Ovary (tissue), 9 donors: ENCODE data around the gene ICAM3. TPM values are rescaled to one million over a fixed set of nuclear protein-coding genes. Genes with fewer than 3 reads are reported as not detected.
"Not testable (repeated sequence)": the region's sequence is repeated elsewhere in the genome, so short reads cannot be mapped to it uniquely, and the experiment has no call there.

Experiments
- DNase-seq, 5 donors: peaks; one replicate each; pipeline ENCODE4 v3.0.0-alpha.2; 2019 to 2020
- H3K27ac ChIP-seq, 2 donors: fragments of 200-600 bp; one replicate each; pipeline versions ENCODE4 v1.5.1 to v1.8.0; 2019 to 2022
- H3K27me3 ChIP-seq: fragments of 200-600 bp; one replicate; pipeline ENCODE4 v1.8.0; 2022
- H3K36me3 ChIP-seq: fragments of 200-600 bp; sonication (generic); one replicate; pipeline ENCODE4 v1.5.1; 2019
- H3K4me1 ChIP-seq: one replicate; pipeline ENCODE4 v1.8.1; 2013; ENCODE audit warnings: mild to moderate bottlenecking, moderate library complexity; ENCODE audit not compliant: insufficient read depth
- H3K4me3 ChIP-seq: fragments of 200-600 bp; sonication (generic); one replicate; pipeline ENCODE4 v1.5.1; 2017
- H3K9me3 ChIP-seq, 2 donors: fragments of 200-600 bp in 1 of 2; sonication (generic) in 1 of 2; one replicate each; pipeline versions ENCODE4 v1.5.1 to v1.8.1; 2013 to 2019; ENCODE audit warnings: mild to moderate bottlenecking in 1 of 2, moderate library complexity in 1 of 2
- CTCF ChIP-seq, 3 donors: fragments of 450-650 bp in 2 of 3; fragments of 200-600 bp in 1 of 3; IDR thresholded peaks; one replicate each; pipeline versions ENCODE4 v1.5.1 to v1.8.0; 2016 to 2022; ENCODE audit warnings: antibody characterized with exemption in 3 of 3, mild to moderate bottlenecking in 1 of 3
- EP300 ChIP-seq: sonication (generic); formaldehyde crosslinking; IDR thresholded peaks from one replicate; pipeline ENCODE4 v1.6.1; 2017; ENCODE audit warnings: antibody characterized with exemption
- POLR2A ChIP-seq: fragments of 450-650 bp; IDR thresholded peaks from one replicate; pipeline ENCODE4 v1.6.1; 2017; ENCODE audit warnings: antibody characterized with exemption, mild to moderate bottlenecking, moderate library complexity
- WGBS, 3 donors: extraction: QIAGEN DNeasy Blood & Tissue Kit in 1 of 3; methylation state at CpG; one replicate each; pipeline versions ENCODE4 v1.1.5 to v1.1.7; 2013 to 2017; 5-methylcytosine and 5-hydroxymethylcytosine counted together
- intact Hi-C, 4 donors: fragments of 100-400 bp; cut with DNase I; formaldehyde crosslinking; loops; one replicate each; pipeline versions ENCODE4 v1.11.0 to v1.15.1; 2022 to 2023
- polyA plus RNA-seq, 2 donors: library from polyadenylated mRNA; stranded (reverse); fragments of 200-250 nt in 1 of 2; fragments of 350-450 nt in 1 of 2; fragmentation: Illumina TruSeq in 1 of 2; extraction: RNeasy Lipid Tissue Mini Kit (QIAGEN cat#74804) in 1 of 2; gene quantifications; one replicate each; pipeline ENCODE4 v1.2.3, GENCODE V29; 2013 to 2014
- total RNA-seq, 7 donors: library from RNA; depleted of rRNA in 2 of 7; stranded (reverse); fragments of >200 nt in 2 of 7; fragmentation: NEBNext Ultra II Directional in 3 of 7; extraction: Animal tissue kit (Norgen Biotek cat#: 25700) in 3 of 7; gene quantifications; one replicate each; pipeline versions ENCODE4 v1.1.0 to v1.2.4, GENCODE V29; 2016 to 2023
- donor health status: DM: no; HTN: no; CAD: no; lungs with moderate emphysema.
- donor health status: DM: no; HTN: no; CAD: no.
- donor health status: Bipolar disorder and iron deficiency.
- donor health status: DM: yes; HTN: yes; CAD: no.
- donor health status: DM: no; HTN: no; CAD: no.
- donor health status: DM: yes; HTN: yes; CAD: no.

Gene ICAM3
- total and polyA plus RNA-seq, 9 donors: 2.2 to 10.9 (median 3.9) TPM

GRCh38 chr19:10380313-10381102, 41.1 kb upstream of the ICAM3 start, which contains the start of gene TYK2:
TYK2 (minus strand) TSS chr19:10380572; CDS start chr19:10378406, 2,166 bp downstream.
- peak; percentile 96 to 99 (median 98) for DNase-seq
- Histone ChIP-seq H3K9me3 (no peaks in the 10 kb centered on the region), H3K4me1 (peaks cover 5% of the 10 kb centered on the region), H3K27ac (peak within 1 kb of the TSS in 1 of 2 donors; percentile 44), H3K27me3 (no peaks in the 10 kb centered on the region), H3K4me3 (peak within 1 kb of the TSS; percentile 98), H3K36me3 (no peaks in the 10 kb centered on the region)
- TF ChIP-seq POLR2A: peak; percentile 35
- TF ChIP-seq CTCF (IDR thresholded peaks at IDR 0.05): no peak
- no peak for TF ChIP-seq EP300
- intact Hi-C loops: loop anchor here in 1 of 4 donors (5.0 kb wide), 1 partner anchor 48 kb away; the partner anchor contains the start of gene RAVER1
- 0 to 1% (median 0%) methylated on average over 57 to 58 of the region's 58 CpGs for WGBS, 3 donors

GRCh38 chr19:10379880-10380312, 40.5 kb upstream of the ICAM3 start:
- no peak for TF ChIP-seq EP300
- peak in 1 of 3 donors; percentile 11 for TF ChIP-seq CTCF (IDR thresholded peaks at IDR 0.05)
- Histone ChIP-seq H3K27ac (no peak overlapping the region), H3K9me3 (no peaks in the 10 kb centered on the region), H3K4me1 (peaks cover 5% of the 10 kb centered on the region), H3K36me3 (no peaks in the 10 kb centered on the region), H3K4me3 (peak overlapping the region; percentile 98), H3K27me3 (no peaks in the 10 kb centered on the region)
- 1 to 3% (median 2%) methylated on average over 10 of the region's 10 CpGs for WGBS, 3 donors
- intact Hi-C loops: loop anchor here in 1 of 4 donors (5.0 kb wide), 1 partner anchor 48 kb away; the partner anchor contains the start of gene RAVER1
- DNase-seq: no peak

GRCh38 chr19:10378124-10378523, 38.7 kb upstream of the ICAM3 start:
- DNase-seq: no peak
- intact Hi-C loops: no loop called here
- no peak overlapping the region for H3K4me3 ChIP-seq
- no peak overlapping the region for H3K27ac ChIP-seq
- H3K27me3 ChIP-seq: no peaks in the 10 kb centered on the region
- H3K9me3 ChIP-seq: no peaks in the 10 kb centered on the region
- peaks cover 5% of the 10 kb centered on the region for H3K4me1 ChIP-seq
- TF ChIP-seq CTCF (IDR thresholded peaks at IDR 0.05) (no peak), POLR2A (no peak), EP300 (no peak)
- no peaks in the 10 kb centered on the region for H3K36me3 ChIP-seq
- WGBS, 3 donors: 96 to 98% (median 97%) methylated on average over 8 of the region's 8 CpGs

GRCh38 chr19:10377140-10377640, 37.8 kb upstream of the ICAM3 start:
- intact Hi-C loops, H3K27me3 ChIP-seq, H3K4me3 ChIP-seq, DNase-seq, H3K4me1 ChIP-seq, H3K9me3 ChIP-seq, H3K27ac ChIP-seq, H3K36me3 ChIP-seq: not testable (repeated sequence)
- 90 to 100% (median 92%) methylated on average over 2 of the region's 2 CpGs for WGBS, 3 donors

GRCh38 chr19:10374931-10375330, 35.5 kb upstream of the ICAM3 start:
- DNase-seq: no peak
- intact Hi-C loops: no loop called here
- 88 to 90% (median 90%) methylated on average over 5 of the region's 5 CpGs for WGBS, 3 donors

More at GRCh38 chr19:10374931-10375330, 35.5 kb upstream of the ICAM3 start:
- Histone ChIP-seq H3K4me1 (peaks cover 5% of the 10 kb centered on the region), H3K36me3 (no peaks in the 10 kb centered on the region), H3K9me3 (no peaks in the 10 kb centered on the region), H3K27me3 (no peaks in the 10 kb centered on the region), H3K27ac (no peak overlapping the region), H3K4me3 (no peak overlapping the region)
- no peak for TF ChIP-seq EP300
- no peak for TF ChIP-seq CTCF (IDR thresholded peaks at IDR 0.05)
- no peak for TF ChIP-seq POLR2A
